ELR (cell line): ENCODE results near the gene MED12L.

Experiments used
- DNase-seq: peaks from one replicate; pipeline ENCODE4 v3.0.0-alpha.2; 2015; ENCODE audit warnings: low read depth

The MED12L gene

DNA sequence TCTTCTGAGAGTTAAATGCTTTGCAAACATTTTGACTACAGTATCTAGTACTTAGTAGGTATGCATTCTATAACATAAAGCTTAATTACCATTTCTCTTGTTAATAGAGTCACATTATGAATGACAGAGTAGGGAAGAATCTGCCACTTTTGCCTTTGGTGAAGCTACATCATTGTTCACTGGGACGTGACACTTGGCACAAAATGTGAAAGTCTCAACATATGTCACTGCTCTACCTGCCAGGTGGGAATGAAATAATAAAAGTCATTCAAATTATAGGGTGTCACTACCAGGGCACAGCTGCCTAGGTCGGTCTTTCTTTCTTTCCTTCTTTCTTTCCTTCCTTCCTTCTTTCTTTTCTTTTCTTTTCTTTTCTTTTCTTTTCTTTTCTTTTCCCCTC lies 213.5 kb downstream of the MED12L start:
- no peak for DNase-seq

DNA sequence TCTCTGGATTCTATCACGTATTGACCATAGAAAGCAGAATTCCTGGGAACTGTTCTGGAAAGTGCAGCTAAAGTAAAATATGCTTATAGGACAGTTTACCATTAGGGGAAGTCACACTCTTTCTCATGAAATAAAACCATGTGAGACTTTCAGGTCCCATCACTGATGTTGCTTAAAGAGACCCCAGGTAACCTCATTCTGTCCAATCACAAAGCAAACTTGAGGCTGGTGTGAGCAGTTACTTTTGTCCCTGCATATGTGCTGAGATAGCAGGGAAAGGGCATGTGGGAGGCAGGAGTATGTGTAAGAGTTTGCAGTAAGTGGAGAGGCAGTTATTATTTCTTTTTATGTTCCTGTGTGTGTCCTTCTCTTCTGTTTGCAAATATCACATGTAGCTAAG lies 215.1 kb downstream of the MED12L start:
- no peak for DNase-seq

DNA sequence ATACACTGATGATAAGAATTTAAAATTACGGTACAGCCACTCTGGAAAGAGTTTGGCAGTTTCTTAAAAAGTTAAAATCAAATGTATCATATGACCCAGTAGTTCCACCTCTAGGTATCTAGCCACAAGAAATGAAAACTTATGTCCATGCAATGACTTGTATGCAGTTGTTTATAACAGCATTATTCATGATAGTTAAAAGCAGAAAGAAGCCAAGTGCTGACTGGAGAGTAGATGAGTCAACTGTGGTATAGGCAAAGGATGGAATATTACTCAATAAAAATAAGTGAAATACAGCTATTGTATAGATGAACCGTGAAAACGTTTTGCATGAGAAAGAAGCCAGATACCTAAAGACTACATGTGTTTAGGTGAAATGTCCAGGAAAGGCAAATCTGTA lies 216.3 kb downstream of the MED12L start:
- DNase-seq, result peak; percentile 93

DNA sequence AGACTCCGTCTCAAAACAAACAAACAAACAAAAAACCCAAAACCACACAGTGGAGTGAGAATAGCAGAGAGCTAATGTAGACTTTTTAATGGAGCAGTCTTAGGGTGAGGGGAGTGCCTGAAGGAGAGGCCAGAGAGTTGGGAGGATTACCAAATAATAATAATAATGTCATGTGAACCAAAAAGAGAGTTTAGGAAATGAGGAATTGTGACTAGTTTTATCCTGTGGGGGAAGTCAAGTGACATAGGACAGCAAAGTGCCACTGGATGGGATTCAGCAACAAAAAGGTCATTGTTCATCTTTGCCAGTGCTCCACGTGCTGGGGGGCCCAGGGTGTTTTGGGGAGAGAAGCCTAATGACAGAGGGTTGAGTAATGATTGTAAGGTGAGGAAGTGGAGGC lies 218.3 kb downstream of the MED12L start:
- DNase-seq, result no peak

DNA sequence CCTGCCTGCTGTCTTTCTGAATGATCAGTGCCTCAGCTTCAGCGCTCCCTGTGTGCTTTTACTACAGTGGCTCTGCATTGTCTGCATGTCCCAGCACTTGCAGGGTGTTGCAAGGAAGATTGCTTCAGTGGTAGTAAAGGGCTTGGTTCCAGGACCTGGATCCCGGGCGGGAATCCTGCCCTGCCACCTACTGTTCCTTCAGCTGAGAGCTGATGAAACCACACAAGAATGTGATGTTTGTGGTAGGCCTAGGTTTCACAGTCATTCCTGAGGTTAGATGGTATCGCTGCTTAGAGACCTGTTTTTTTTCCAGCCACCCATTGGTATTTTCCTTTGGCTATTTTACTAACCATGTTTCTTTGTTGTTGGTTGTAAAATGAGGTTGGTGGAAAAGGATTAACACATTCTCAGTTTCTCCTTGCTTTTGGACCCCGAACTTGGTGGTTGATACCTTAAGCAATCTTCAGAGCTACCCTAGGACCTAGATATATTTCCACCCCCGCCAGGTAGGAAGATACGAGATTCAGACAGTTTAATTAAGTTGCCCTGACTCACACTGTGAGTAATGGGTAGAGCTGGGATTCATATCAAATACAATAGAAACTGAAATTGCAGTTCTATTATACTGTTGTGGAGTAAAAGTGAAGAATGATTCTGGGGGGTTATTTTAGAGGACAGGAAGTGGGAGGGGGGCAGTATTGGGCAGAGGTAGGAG lies 219.8 kb downstream of the MED12L start:
- DNase-seq, result peak; percentile 97

DNA sequence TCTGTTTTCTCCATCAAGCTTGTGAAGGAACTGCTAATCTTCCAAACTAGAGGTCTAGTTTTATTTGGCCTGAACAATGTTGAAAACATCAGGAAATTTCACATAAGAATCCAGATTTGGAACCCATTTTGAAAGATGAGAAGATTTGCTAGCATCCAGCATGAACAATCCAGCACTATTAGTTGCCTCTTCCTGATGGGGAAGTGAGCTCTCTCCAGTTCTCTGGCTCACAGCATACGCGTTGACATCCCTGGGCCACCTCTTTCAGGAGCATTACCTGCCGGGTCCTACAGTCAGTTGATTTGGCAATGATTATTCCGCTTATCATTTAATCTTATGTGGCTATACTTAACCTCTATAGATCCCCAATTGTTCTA lies 220.3 kb downstream of the MED12L start:
- DNase-seq, result peak; percentile 65

DNA sequence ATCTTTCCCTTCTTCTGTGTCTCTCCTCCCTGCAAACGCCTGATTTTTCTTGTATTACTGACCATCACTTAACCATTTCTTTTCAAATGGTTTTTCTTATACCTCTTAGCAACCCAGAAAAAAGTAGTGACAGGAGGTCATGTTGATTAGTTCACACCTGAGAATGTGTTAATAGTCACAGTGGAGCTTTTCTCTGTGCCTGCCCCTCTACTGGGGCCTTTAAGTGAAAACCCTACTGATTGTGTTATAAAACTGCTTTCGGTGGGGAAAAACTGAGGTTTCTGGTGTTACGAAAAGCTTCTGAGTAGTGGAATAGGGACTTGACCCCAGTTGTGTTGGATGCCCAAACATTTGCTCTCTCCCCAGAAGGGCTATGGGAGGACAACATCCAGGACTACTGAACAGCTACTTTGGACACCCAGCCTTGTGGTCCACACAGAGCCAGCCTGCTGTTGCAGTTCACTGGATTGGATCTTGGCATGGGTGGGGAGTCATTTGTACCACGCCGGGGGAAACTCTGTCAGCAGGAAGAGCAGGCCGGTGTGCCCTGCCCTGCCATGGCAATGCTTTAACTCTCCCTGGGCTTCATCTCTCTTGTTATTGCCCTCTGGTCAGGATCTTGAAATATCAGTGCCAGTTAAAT lies 220.8 kb downstream of the MED12L start:
- DNase-seq, result no peak

DNA sequence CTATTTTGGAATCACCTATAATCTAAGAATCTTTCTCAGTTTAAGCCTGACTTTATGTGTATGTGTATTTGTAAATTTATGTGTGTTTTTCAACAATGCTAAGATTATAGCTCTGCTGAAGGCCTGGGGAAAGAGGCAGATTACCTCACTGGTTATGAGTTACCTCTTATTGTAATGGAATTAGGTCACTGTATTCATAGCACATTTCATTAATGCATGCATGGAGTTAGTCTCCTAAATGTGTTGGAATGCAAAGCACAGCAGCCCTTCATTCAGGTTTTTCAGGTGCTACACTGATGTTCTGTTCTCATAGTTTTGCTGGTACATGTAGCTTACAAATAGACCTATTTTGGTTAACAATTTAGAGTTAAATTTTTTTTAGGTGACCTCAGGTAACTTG lies 221.7 kb downstream of the MED12L start:
- DNase-seq, result no peak

DNA sequence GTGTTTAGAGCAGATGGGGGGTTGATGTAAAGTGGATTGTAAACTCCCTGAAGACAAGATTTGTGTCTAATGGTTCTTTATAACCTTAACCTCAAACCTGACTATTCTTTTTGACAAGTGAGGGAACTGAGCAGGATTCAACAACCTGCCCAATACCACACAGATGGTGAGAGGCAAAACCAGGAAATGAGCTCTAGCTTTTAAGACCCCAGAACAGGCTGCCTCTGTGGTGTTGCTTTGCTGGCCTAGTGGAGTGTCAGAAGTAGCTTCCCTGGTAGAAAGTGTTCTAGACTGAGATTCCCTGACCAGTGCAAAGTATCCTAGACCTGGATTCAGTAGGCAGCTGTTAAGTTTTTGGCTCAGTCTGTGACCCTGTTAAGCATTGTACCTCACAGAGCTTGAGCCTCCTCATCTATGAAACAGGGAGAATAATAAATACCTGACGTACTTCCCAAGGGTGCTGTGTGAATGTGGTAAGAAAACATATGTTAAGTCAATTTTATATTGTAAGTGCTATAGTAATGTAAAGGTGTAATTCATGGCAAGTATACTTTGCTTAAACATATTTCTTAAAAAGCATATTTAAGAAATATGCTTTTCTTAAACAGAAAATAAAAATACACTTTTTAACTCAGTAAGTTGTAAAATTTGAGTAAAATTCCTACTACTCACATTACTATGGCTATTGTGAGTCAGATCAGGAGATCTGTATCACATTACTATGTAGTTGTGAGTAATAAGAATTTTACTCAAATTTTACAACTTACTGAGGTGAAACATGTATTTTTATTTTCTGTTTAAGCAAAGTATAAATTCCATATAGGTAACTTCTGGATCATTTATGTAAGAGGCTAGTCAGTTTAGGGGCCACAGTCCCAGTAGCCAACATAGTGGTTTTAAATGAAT lies 222.4 kb downstream of the MED12L start:
- peak; percentile 64 for DNase-seq

DNA sequence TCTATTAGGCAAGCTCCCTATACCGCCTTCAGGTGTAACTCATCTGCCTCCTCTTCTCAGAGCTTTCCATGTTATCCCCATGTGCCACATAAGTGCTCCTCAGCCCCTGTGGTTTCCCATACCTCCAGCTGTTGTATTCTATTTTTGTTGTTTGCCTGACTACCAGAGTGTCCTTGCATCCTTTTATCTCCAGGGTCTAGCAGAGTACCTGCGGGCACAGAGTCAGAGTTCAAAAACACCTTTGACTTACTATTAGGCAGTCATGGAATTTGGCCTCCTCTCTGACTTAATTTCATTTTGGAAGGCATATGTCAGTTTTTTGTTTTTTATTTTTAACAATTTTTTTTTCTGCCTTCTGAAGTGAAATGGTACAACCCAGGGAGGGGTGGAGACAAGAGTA lies 224.1 kb downstream of the MED12L start:
- no peak for DNase-seq

DNA sequence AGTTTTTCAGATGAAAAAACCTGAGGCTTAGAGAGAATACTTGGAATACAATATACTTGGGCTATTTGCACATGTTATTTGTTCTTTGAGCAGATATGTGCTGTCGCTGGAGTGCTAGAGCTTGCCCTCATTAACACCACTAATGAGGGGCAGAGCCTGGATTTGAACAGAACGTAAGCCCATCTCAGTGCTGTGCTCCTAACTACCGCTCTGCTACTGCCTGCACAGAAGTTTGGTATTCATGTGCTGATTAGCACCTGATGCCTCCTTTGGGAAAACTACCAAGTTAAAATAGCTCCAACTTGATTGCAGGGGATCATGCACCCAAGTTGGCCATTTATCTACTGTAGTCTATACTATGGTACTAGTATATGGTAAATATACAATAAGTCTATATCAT lies 227.5 kb downstream of the MED12L start:
- DNase-seq, result no peak

DNA sequence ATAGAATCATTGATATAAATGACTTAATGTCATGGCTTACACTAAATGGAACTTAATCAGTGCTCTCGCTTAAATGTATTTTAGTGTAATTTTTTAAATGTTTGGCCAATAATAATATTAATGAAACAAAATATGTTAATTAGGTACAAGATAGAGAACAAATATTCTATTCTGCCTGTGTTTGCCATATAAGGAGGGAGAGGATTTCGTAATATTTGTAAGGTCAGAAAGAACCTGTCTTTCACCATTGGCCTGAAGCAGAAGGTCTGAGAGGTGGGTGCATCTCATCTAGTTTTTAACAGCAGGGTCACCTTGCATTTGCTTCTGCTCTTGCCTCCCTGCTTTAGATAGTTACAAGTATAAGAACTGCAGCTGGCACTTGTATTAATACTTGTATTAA lies 228.7 kb downstream of the MED12L start:
- no peak for DNase-seq

DNA sequence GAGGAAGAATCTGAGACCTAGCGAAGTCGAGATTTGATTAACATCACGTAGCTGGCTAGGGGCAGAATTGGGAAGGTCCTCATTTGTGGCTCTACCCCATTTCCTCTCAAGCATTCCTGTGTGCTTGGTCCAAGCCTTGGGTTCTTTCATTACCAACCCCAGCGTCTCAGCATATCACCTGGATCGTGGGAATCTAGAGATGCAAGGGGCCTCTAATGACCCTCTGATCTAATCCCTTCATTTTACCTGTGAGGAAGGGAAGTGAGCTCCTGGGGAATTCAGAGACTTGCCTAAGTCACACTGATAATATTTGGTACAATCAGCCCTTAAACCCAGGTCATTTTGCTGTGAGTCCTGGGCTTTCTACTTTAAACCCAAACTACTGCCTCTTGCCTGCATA lies 229.1 kb downstream of the MED12L start:
- DNase-seq, result no peak

DNA sequence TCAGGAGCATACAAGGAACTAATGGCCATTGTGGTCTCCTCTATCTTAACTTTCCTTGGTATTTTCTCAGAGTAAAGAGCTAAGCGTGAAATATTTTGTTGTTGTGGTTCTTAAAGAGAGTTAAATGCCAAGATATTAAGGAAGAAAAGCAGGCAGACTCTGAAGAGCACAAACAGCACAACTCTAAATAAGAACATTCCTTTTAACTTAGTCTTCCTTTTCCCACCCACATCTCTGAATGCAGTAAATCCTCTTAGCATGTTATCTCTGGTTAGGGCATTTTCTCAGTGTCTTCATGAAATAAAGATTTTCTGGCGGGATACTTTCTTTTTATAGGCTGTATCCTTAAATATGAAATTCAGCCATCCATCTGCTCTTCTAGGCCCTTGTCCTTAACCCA lies 229.7 kb downstream of the MED12L start:
- peak; percentile 62 for DNase-seq

DNA sequence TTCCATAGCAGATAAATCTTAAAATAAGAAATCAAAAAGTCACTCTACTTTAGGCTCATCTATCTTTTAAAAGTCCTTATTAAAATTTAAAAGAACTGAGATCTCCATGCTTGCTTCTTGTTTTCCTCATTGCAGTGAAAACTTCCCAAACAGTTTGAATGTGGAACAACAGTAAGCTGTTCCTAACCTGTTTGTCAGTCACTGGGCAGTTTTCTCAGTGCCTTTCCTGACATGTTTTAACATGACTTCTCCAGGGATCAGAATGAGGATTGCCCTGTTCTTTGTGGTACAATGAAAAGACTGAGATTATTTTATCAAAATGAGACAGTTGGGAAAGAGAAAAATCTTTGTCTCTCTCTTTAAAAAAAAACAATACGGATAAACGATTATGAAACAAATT lies 230.4 kb downstream of the MED12L start:
- DNase-seq, result no peak

DNA sequence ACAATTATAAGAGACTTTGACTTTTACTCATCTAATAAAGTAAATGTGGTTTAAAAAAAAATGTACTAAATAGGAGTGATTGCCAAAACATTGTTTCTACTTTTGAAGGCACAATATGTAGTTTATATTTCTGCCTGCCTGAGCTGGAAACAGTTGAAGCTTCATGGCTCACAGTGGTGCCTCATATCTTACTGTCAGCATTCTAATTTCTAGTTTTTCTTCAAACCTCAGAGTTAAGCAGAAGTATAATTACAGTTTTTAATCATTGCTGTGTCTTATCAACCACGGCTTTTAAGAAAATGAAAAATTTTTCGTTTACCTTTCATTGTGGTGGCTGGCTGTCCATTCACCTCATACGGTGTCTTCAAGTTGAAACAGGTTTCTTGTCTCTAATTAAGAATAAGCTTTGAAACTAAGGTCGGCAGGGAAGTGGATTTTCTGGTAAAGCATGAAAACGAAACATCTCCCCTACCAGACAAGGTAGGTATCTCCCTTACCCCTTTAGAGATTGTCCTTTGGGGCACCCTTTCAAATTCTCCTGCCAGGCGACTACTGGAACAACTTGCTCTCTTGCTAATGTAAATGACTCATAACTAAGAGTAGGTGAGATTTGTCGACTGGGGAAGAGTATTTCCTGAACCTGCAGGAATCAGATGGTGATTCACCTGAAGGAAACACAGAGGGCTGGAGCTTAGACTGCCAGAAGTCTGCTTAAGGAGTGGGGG lies 231.0 kb downstream of the MED12L start, which contains the start of gene GPR87:
Gene GPR87 (minus strand): TSS at position 554 of the 725 bp plus-strand sequence. CDS start 16,720 bp downstream, outside the sequence.
- DNase-seq, result peak; percentile 80

DNA sequence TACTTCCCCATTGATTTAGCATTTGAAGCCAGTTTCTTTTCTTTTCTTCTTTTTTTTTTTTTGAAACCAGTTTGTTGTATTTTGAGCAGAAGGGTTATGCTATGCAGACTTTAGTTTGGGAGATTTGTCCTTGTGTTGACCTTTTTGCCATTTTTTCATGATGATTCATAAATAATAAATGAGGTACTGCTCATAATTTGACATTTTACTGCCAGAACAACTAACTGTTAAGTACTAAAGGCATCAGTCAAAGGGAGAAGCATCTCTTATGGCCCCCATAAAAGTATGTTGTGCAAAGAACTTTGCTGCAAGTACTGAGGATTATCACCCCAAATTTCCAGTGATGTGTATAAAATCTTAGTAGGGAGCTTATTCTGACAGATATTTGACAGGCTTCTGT lies 232.8 kb downstream of the MED12L start:
- DNase-seq, result peak; percentile 50

DNA sequence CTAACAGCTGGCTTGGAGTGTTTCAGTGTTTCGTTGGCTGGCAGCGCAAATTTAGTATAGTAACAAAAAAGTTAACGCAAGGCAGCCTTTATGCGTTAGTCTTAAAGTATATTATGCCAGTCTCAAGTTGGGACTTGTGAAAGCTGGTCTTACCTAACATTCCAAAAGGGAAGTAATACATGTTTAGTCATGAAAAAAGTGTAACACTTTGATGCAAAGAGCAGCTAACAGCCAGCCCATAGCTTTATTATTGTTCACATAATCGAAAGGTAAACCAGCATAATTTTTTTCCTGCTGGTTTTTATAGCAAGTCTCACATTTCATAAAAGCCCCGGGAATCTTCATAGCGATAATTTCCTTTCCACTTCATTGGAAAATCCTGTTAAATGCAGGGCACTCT lies 233.5 kb downstream of the MED12L start:
- DNase-seq, result no peak

DNA sequence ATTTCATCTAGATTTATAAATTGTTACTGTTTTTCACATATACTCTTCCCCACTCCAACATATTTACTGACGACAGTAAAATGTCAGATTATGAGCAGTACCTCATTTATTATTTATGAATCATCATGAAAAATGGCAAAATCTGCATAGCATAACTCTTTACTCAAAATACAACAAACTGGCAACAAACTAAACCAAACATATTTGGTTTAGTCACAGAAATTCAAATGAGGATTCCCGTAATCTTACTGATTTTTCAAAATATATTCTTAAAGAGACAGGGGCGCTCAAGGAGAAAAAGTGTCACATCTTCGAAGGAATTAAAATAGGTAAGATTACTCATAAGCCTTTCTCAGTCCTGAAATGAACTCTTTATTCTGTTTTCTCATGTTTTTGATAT lies 234.2 kb downstream of the MED12L start:
- peak; percentile 60 for DNase-seq

DNA sequence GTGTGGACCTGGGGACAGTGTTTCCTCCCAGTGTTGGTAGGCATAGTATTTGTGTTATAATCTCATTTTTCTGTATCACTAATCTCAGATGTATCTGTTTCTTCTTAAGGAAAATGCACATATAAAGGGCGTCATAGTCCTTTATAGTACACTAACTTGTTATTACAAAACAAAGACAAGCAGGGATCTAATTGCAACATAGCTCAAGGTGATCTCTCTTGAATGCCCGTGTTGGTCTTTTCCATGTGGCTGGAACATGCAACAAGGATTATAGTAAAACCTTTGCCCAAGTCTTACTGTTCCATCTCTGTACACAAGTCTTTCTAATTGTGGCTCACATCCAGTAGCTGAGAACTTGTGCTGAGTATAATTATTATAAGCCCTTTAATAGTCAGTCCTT lies 234.7 kb downstream of the MED12L start:
- no peak for DNase-seq

DNA sequence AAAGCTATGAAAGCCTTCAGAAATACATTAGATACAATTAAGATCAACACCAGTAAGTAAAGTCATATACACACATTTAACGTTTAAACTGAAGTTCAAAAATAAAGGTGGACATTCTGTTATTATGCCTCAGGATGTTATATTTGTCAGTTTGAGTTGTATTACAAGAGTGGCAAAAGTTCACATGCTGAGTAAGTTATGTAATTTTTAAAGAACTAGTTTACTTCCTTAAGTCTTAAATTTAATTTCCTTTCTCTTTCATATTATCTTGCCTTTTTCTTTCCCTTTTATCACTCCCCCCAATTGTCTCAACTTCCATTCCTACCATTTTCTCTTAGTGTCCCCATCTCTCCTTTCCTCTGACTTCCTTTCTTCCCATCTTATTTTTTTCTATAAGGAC lies 236.1 kb downstream of the MED12L start:
- no peak for DNase-seq

DNA sequence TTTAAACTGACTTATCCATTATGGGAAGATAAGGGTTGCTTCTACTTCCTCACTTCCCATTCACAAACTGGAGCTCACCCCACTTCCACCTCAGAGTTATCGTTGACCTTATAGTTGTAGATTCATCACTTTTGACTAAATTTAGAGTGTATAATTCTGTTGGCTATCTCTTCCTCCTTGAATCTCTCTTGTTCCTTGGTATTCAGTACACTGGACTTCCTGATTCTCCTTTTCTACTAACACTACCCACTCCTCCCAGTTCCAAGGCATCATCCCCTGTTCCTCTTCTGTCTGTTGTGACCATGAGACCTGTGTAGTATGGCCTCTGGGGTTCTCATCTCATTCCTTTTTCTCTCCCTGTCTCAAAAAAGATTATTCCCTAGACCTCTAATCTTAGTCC lies 237.0 kb downstream of the MED12L start:
- DNase-seq, result no peak
